HEK293 (cell line): ENCODE results near the gene CDK2.

Source experiments
- CTCF ChIA-PET: fragments of 350-600 bp; formaldehyde crosslinking; extraction: SDS; loops from one replicate; lab custom pipeline; 2021; ENCODE audit warnings: antibody characterized with exemption; lab: Yijun Ruan, JAX
- POLR2A ChIA-PET: fragments of 300-600 bp; formaldehyde crosslinking; extraction: SDS; loops from one replicate; lab custom pipeline; 2020; ENCODE audit warnings: antibody characterized with exemption, inconsistent platforms; lab: Yijun Ruan, JAX
- H3K27ac ChIP-seq: fragments of 200-500 bp; sonication (Bioruptor generic); 2 replicates; pipeline ENCODE4 v1.5.1; 2014; ENCODE audit warnings: low read depth, low read length, control low read depth, inconsistent platforms; ENCODE audit errors: extremely low read depth
- H3K36me3 ChIP-seq, 2 experiments: fragments of 200-500 bp in 1 of 2; sonication (Bioruptor generic) in 1 of 2; 1 replicate in 1 of 2; 2 replicates in 1 of 2; pipeline ENCODE4 v1.5.1; 2014 to 2017; ENCODE audit warnings: inconsistent platforms in 2 of 2, low read length in 2 of 2; ENCODE audit not compliant: control insufficient read depth in 2 of 2, insufficient read depth in 1 of 2
- H3K4me1 ChIP-seq: fragments of 200-500 bp; sonication (Bioruptor generic); 2 replicates; pipeline ENCODE4 v1.5.1; 2014; ENCODE audit warnings: mild to moderate bottlenecking, low read length, inconsistent platforms; ENCODE audit not compliant: control insufficient read depth, insufficient read depth
- H3K4me3 ChIP-seq: 2 replicates; pipeline ENCODE4 v1.5.1; 2011; ENCODE audit warnings: low read depth, mild to moderate bottlenecking, control low read depth, low read length, moderate library complexity
- H3K9me3 ChIP-seq: fragments of 200-500 bp; sonication (Bioruptor generic); 2 replicates; pipeline ENCODE4 v1.5.1; 2014; ENCODE audit warnings: low read depth, low read length, inconsistent platforms; ENCODE audit not compliant: control insufficient read depth, insufficient read depth
- EGR2 ChIP-seq: fragments of 450-650 bp; formaldehyde crosslinking; IDR thresholded peaks from 2 replicates; pipeline ENCODE4 v1.5.1; 2016; ENCODE audit warnings: low read depth, missing biosample characterization, missing genetic modification characterization
- GLIS2 ChIP-seq: fragments of 450-650 bp; formaldehyde crosslinking; IDR thresholded peaks from 2 replicates; pipeline ENCODE4 v1.5.1; 2016; ENCODE audit warnings: missing biosample characterization, missing genetic modification characterization
- IKZF3 ChIP-seq: fragments of 450-650 bp; IDR thresholded peaks from 2 replicates; pipeline ENCODE4 v1.5.0; 2018; ENCODE audit warnings: missing biosample characterization, mild to moderate bottlenecking, missing genetic modification characterization, moderate library complexity
- KLF17 ChIP-seq: fragments of 450-650 bp; formaldehyde crosslinking; IDR thresholded peaks from 2 replicates; pipeline ENCODE4 v1.5.1; 2016; ENCODE audit warnings: missing biosample characterization, missing genetic modification characterization
- SP2 ChIP-seq: fragments of 450-650 bp; formaldehyde crosslinking; IDR thresholded peaks from 2 replicates; pipeline ENCODE4 v1.5.1; 2016; ENCODE audit warnings: missing biosample characterization, missing genetic modification characterization
- SP3 ChIP-seq: fragments of 450-650 bp; formaldehyde crosslinking; IDR thresholded peaks from 2 replicates; pipeline ENCODE4 v1.5.1; 2016; ENCODE audit warnings: missing biosample characterization, missing genetic modification characterization
- SP7 ChIP-seq: fragments of 450-650 bp; formaldehyde crosslinking; IDR thresholded peaks from 2 replicates; pipeline ENCODE4 v1.5.1; 2016; ENCODE audit warnings: missing biosample characterization, missing genetic modification characterization
- TCF7L2 ChIP-seq: IDR thresholded peaks from 2 replicates; pipeline ENCODE4 v1.6.1; 2011; ENCODE audit warnings: low read depth, mild to moderate bottlenecking, inconsistent platforms, low read length, moderate library complexity, borderline replicate concordance
- ZBTB20 ChIP-seq: fragments of 450-650 bp; formaldehyde crosslinking; IDR thresholded peaks from 2 replicates; pipeline ENCODE4 v1.5.1; 2016; ENCODE audit warnings: missing biosample characterization, missing genetic modification characterization
- ZBTB26 ChIP-seq: fragments of 450-650 bp; formaldehyde crosslinking; optimal IDR thresholded peaks from 2 replicates; pipeline ENCODE3; 2016; ENCODE audit warnings: missing biosample characterization, mild to moderate bottlenecking, missing genetic modification characterization
- ZBTB48 ChIP-seq: fragments of 450-650 bp; formaldehyde crosslinking; IDR thresholded peaks from 2 replicates; pipeline ENCODE4 v1.5.1; 2016; ENCODE audit warnings: missing biosample characterization, missing genetic modification characterization
- ZNF10 ChIP-seq: fragments of 450-650 bp; formaldehyde crosslinking; IDR thresholded peaks from 2 replicates; pipeline ENCODE4 v1.5.1; 2017; ENCODE audit warnings: missing biosample characterization, missing genetic modification characterization
- ZNF112 ChIP-seq: fragments of 450-650 bp; formaldehyde crosslinking; IDR thresholded peaks from 2 replicates; pipeline ENCODE4 v1.5.0; 2017; ENCODE audit warnings: missing biosample characterization, missing genetic modification characterization
- ZNF146 ChIP-seq: fragments of 450-650 bp; formaldehyde crosslinking; IDR thresholded peaks from 2 replicates; pipeline ENCODE4 v1.5.1; 2016; ENCODE audit warnings: missing biosample characterization, missing genetic modification characterization
- ZNF341 ChIP-seq: fragments of 450-650 bp; formaldehyde crosslinking; IDR thresholded peaks from 2 replicates; pipeline ENCODE4; 2016; ENCODE audit warnings: low read depth, missing biosample characterization, missing genetic modification characterization
- ZNF398 ChIP-seq: fragments of 450-650 bp; formaldehyde crosslinking; IDR thresholded peaks from 2 replicates; pipeline ENCODE4 v1.5.1; 2017; ENCODE audit warnings: missing biosample characterization, missing genetic modification characterization
- ZNF600 ChIP-seq: fragments of 450-650 bp; formaldehyde crosslinking; IDR thresholded peaks from 2 replicates; pipeline ENCODE4 v1.5.1; 2016; ENCODE audit warnings: missing biosample characterization, missing genetic modification characterization
- ZNF629 ChIP-seq: fragments of 450-650 bp; formaldehyde crosslinking; IDR thresholded peaks from 2 replicates; pipeline ENCODE4 v1.5.1; 2017; ENCODE audit warnings: missing biosample characterization, missing genetic modification characterization
- ZNF677 ChIP-seq: fragments of 450-650 bp; IDR thresholded peaks from 2 replicates; pipeline ENCODE4 v1.5.0; 2018; ENCODE audit warnings: missing biosample characterization, mild to moderate bottlenecking, missing genetic modification characterization, moderate library complexity
- ZNF791 ChIP-seq: fragments of 450-650 bp; formaldehyde crosslinking; IDR thresholded peaks from 2 replicates; pipeline ENCODE4 v1.5.1; 2016; ENCODE audit warnings: missing biosample characterization, missing genetic modification characterization
- TF ChIP-seq, protein P1 (sequence below): fragments of 450-650 bp; formaldehyde crosslinking; IDR thresholded peaks from 2 replicates; pipeline ENCODE4 v1.5.1; 2016; ENCODE audit warnings: missing biosample characterization, missing genetic modification characterization
- TF ChIP-seq, protein P2 (sequence below): fragments of 450-650 bp; formaldehyde crosslinking; IDR thresholded peaks from 2 replicates; pipeline ENCODE4 v1.5.1; 2016; ENCODE audit warnings: missing biosample characterization, missing genetic modification characterization, borderline replicate concordance
- TF ChIP-seq, protein P3 (sequence below): fragments of 450-650 bp; formaldehyde crosslinking; conservative IDR thresholded peaks from 2 replicates; pipeline ENCODE4 v1.5.1; 2016; ENCODE audit warnings: low read depth, missing biosample characterization, missing genetic modification characterization

The CDK2 gene

GRCh38 chr12:55966408-55967281 lies at the start of gene CDK2:
Gene CDK2 (plus strand): TSS chr12:55966830. CDS start chr12:55967009, 179 bp downstream.
- Histone ChIP-seq H3K9me3 (no peaks in the 10 kb centered on the region), H3K4me3 (peak within 1 kb of the TSS; percentile 89), H3K36me3 (peaks cover 10 to 39% of the 10 kb centered on the region in 2 experiments), H3K27ac (peak within 1 kb of the TSS; percentile 83), H3K4me1 (peaks cover 5% of the 10 kb centered on the region)
- CTCF ChIA-PET, result interaction anchor here (0.6 to 0.7 kb wide), 2 partner anchors 25 to 38 kb away, joined by 3 to 5 read pairs; no protein-coding TSS in a partner anchor
- POLR2A ChIA-PET, result interaction anchor here (0.5 to 0.6 kb wide), 2 partner anchors 88 to 137 kb away, joined by 4 read pairs; partner anchors contain the start of gene DNAJC14
- TF ChIP-seq ZBTB20 (tag by site-specific recombination) (peak; percentile 94), SP7 (tag by site-specific recombination) (0 out of 2 replicates have a peak, but pooled peaks have one; percentile 43), SP2 (tag by site-specific recombination) (peak; percentile 90), ZNF112 (no peak), SP3 (tag by site-specific recombination) (peak; percentile 89), ZNF10 (tag by site-specific recombination) (peak; percentile 68; the same call in 1 of the 2 replicates), ZNF146 (tag by site-specific recombination) (no peak), ZBTB26 (tag by site-specific recombination) (peak; percentile 36), ZNF629 (tag by site-specific recombination) (peak; percentile 12; the same call in 1 of the 2 replicates), ZNF398 (tag by site-specific recombination) (peak; percentile 71), IKZF3 (peak; percentile 73), TCF7L2 (peak; percentile 16; the same call in 1 of the 2 replicates), KLF17 (peak; percentile 46; the same call in 1 of the 2 replicates), ZNF341 (tag by site-specific recombination) (peak; percentile 37; the same call in 1 of the 2 replicates), GLIS2 (tag by site-specific recombination) (peak; percentile 79), EGR2 (tag by site-specific recombination) (0 out of 2 replicates have a peak, but pooled peaks have one; percentile 16), ZBTB48 (tag by site-specific recombination) (peak; percentile 40; the same call in 1 of the 2 replicates), ZNF600 (peak; percentile 46; the same call in 1 of the 2 replicates), ZNF677 (tag by site-specific recombination) (no peak), ZNF791 (tag by site-specific recombination) (no peak)
- TF ChIP-seq, protein P1, sequence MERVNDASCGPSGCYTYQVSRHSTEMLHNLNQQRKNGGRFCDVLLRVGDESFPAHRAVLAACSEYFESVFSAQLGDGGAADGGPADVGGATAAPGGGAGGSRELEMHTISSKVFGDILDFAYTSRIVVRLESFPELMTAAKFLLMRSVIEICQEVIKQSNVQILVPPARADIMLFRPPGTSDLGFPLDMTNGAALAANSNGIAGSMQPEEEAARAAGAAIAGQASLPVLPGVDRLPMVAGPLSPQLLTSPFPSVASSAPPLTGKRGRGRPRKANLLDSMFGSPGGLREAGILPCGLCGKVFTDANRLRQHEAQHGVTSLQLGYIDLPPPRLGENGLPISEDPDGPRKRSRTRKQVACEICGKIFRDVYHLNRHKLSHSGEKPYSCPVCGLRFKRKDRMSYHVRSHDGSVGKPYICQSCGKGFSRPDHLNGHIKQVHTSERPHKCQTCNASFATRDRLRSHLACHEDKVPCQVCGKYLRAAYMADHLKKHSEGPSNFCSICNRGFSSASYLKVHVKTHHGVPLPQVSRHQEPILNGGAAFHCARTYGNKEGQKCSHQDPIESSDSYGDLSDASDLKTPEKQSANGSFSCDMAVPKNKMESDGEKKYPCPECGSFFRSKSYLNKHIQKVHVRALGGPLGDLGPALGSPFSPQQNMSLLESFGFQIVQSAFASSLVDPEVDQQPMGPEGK (tag by site-specific recombination), result peak; percentile 97
- TF ChIP-seq, protein P2, sequence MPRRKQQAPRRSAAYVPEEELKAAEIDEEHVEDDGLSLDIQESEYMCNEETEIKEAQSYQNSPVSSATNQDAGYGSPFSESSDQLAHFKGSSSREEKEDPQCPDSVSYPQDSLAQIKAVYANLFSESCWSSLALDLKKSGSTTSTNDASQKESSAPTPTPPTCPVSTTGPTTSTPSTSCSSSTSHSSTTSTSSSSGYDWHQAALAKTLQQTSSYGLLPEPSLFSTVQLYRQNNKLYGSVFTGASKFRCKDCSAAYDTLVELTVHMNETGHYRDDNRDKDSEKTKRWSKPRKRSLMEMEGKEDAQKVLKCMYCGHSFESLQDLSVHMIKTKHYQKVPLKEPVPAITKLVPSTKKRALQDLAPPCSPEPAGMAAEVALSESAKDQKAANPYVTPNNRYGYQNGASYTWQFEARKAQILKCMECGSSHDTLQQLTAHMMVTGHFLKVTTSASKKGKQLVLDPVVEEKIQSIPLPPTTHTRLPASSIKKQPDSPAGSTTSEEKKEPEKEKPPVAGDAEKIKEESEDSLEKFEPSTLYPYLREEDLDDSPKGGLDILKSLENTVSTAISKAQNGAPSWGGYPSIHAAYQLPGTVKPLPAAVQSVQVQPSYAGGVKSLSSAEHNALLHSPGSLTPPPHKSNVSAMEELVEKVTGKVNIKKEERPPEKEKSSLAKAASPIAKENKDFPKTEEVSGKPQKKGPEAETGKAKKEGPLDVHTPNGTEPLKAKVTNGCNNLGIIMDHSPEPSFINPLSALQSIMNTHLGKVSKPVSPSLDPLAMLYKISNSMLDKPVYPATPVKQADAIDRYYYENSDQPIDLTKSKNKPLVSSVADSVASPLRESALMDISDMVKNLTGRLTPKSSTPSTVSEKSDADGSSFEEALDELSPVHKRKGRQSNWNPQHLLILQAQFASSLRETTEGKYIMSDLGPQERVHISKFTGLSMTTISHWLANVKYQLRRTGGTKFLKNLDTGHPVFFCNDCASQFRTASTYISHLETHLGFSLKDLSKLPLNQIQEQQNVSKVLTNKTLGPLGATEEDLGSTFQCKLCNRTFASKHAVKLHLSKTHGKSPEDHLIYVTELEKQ (tag by site-specific recombination), result no peak
- TF ChIP-seq, protein P3, sequence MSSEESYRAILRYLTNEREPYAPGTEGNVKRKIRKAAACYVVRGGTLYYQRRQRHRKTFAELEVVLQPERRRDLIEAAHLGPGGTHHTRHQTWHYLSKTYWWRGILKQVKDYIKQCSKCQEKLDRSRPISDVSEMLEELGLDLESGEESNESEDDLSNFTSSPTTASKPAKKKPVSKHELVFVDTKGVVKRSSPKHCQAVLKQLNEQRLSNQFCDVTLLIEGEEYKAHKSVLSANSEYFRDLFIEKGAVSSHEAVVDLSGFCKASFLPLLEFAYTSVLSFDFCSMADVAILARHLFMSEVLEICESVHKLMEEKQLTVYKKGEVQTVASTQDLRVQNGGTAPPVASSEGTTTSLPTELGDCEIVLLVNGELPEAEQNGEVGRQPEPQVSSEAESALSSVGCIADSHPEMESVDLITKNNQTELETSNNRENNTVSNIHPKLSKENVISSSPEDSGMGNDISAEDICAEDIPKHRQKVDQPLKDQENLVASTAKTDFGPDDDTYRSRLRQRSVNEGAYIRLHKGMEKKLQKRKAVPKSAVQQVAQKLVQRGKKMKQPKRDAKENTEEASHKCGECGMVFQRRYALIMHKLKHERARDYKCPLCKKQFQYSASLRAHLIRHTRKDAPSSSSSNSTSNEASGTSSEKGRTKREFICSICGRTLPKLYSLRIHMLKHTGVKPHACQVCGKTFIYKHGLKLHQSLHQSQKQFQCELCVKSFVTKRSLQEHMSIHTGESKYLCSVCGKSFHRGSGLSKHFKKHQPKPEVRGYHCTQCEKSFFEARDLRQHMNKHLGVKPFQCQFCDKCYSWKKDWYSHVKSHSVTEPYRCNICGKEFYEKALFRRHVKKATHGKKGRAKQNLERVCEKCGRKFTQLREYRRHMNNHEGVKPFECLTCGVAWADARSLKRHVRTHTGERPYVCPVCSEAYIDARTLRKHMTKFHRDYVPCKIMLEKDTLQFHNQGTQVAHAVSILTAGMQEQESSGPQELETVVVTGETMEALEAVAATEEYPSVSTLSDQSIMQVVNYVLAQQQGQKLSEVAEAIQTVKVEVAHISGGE (tag by site-specific recombination), result peak; percentile 81
